Neutrophil (primary cell): ENCODE results near the gene PPFIBP2.
"Not testable (repeated sequence)": the region's sequence is repeated elsewhere in the genome, so short reads cannot be mapped to it uniquely, and the experiment has no call there.

ENCODE experiments used
- H3K27ac ChIP-seq: fragments of 200-600 bp; sonication (generic); 2 replicates; pipeline ENCODE4 v1.5.1; 2016; ENCODE audit warnings: mild to moderate bottlenecking, moderate library complexity
- H3K27me3 ChIP-seq: fragments of 200-600 bp; sonication (generic); 2 replicates; pipeline ENCODE4 v1.6.0; 2016; ENCODE audit warnings: mild to moderate bottlenecking
- H3K36me3 ChIP-seq: fragments of 200-600 bp; sonication (generic); 2 replicates; pipeline ENCODE4 v1.5.1; 2017
- H3K4me1 ChIP-seq, 2 experiments: fragments of 200-600 bp in 1 of 2; sonication (generic) in 1 of 2; 1 replicate in 1 of 2; 2 replicates in 1 of 2; pipeline versions ENCODE4 v1.5.1 to v1.6.1; 2013 to 2016; ENCODE audit warnings: low read depth in 1 of 2, low read length in 1 of 2, mild to moderate bottlenecking in 1 of 2, moderate library complexity in 1 of 2; ENCODE audit not compliant: control insufficient read depth in 1 of 2, insufficient read depth in 1 of 2
- H3K4me3 ChIP-seq, 2 experiments: fragments of 200-600 bp in 1 of 2; sonication (generic) in 1 of 2; 1 replicate in 1 of 2; 2 replicates in 1 of 2; pipeline ENCODE4 v1.5.1; 2013 to 2016; ENCODE audit warnings: low read depth in 1 of 2, low read length in 1 of 2, mild to moderate bottlenecking in 1 of 2, moderate library complexity in 1 of 2
- H3K9me3 ChIP-seq: fragments of 200-600 bp; sonication (generic); 2 replicates; pipeline ENCODE4 v1.5.1; 2016
- CTCF ChIP-seq: fragments of 200-600 bp; sonication (generic); IDR thresholded peaks from 2 replicates; pipeline ENCODE4 v1.5.1; 2016; ENCODE audit warnings: antibody characterized with exemption

The PPFIBP2 gene

GRCh38 chr11:7516475-7516874 lies 2.7 kb downstream of the PPFIBP2 start:
- Histone ChIP-seq H3K27me3 (peaks cover 43% of the 10 kb centered on the region), H3K27ac (no peak overlapping the region), H3K4me3 (no peak overlapping the region), H3K4me1 (peaks cover 20 to 26% of the 10 kb centered on the region in 2 experiments), H3K36me3 (no peaks in the 10 kb centered on the region), H3K9me3 (no peaks in the 10 kb centered on the region)
- no peak for TF ChIP-seq CTCF

GRCh38 chr11:7517743-7518142 lies 3.9 kb downstream of the PPFIBP2 start:
- not testable (repeated sequence) for H3K9me3 ChIP-seq, H3K27ac ChIP-seq, H3K4me3 ChIP-seq, H3K36me3 ChIP-seq
- peaks cover 43% of the 10 kb centered on the region for H3K27me3 ChIP-seq
- peaks cover 13% of the 10 kb centered on the region in 2 experiments for H3K4me1 ChIP-seq

GRCh38 chr11:7518811-7519562 lies 5.2 kb downstream of the PPFIBP2 start:
- Histone ChIP-seq H3K4me3 (no peak overlapping the region), H3K27me3 (peaks cover 42% of the 10 kb centered on the region), H3K9me3 (no peaks in the 10 kb centered on the region), H3K4me1 (peaks cover 6 to 7% of the 10 kb centered on the region in 2 experiments), H3K27ac (no peak overlapping the region), H3K36me3 (no peaks in the 10 kb centered on the region)
- no peak for TF ChIP-seq CTCF

GRCh38 chr11:7520011-7520942 lies 6.5 kb downstream of the PPFIBP2 start:
- H3K27ac ChIP-seq: no peak overlapping the region
- no peak overlapping the region for H3K4me3 ChIP-seq
- no peaks in the 10 kb centered on the region for H3K36me3 ChIP-seq
- TF ChIP-seq CTCF: no peak
- no peaks in the 10 kb centered on the region for H3K9me3 ChIP-seq
- H3K27me3 ChIP-seq: peaks cover 30% of the 10 kb centered on the region
- H3K4me1 ChIP-seq: no peaks in the 10 kb centered on the region

GRCh38 chr11:7520981-7521487 lies 7.2 kb downstream of the PPFIBP2 start:
- Histone ChIP-seq H3K27ac (no peak overlapping the region), H3K27me3 (peaks cover 22% of the 10 kb centered on the region), H3K9me3 (no peaks in the 10 kb centered on the region), H3K4me1 (no peaks in the 10 kb centered on the region), H3K4me3 (no peak overlapping the region), H3K36me3 (no peaks in the 10 kb centered on the region)
- TF ChIP-seq CTCF: no peak
